ENCODE results near the gene CATSPER3.

- no peak for TF ChIP-seq EP300 (conservative IDR thresholded peaks at IDR 0.05; ENCODE audit: poor library complexity, severe bottlenecking)
- TF ChIP-seq, protein P1, sequence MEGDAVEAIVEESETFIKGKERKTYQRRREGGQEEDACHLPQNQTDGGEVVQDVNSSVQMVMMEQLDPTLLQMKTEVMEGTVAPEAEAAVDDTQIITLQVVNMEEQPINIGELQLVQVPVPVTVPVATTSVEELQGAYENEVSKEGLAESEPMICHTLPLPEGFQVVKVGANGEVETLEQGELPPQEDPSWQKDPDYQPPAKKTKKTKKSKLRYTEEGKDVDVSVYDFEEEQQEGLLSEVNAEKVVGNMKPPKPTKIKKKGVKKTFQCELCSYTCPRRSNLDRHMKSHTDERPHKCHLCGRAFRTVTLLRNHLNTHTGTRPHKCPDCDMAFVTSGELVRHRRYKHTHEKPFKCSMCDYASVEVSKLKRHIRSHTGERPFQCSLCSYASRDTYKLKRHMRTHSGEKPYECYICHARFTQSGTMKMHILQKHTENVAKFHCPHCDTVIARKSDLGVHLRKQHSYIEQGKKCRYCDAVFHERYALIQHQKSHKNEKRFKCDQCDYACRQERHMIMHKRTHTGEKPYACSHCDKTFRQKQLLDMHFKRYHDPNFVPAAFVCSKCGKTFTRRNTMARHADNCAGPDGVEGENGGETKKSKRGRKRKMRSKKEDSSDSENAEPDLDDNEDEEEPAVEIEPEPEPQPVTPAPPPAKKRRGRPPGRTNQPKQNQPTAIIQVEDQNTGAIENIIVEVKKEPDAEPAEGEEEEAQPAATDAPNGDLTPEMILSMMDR (IDR thresholded peaks at IDR 0.05; ENCODE audit: poor library complexity, severe bottlenecking), result no peak
These were observed 1.5 kb downstream of the CATSPER3 start for GRCh38 chr5:134969166-134969565.

All from neural cell (in vitro differentiated cells).